GM12801 (cell line): Measurements from ENCODE around the gene SLC49A4.

ENCODE experiments used
- CTCF ChIP-seq: IDR thresholded peaks from one replicate; pipeline ENCODE4 v1.5.1; 2011; ENCODE audit warnings: control low read depth; ENCODE audit not compliant: insufficient read length; ENCODE audit errors: extremely low read depth

The SLC49A4 gene

GRCh38 chr3:122882361-122882947 is 87.6 kb downstream of the SLC49A4 start:
- TF ChIP-seq CTCF = no peak

- no peak for TF ChIP-seq CTCF
Measured at GRCh38 chr3:122886251-122886650, 91.4 kb downstream of the SLC49A4 start.

GRCh38 chr3:122886946-122887345 is 92.1 kb downstream of the SLC49A4 start:
- TF ChIP-seq CTCF = no peak

GRCh38 chr3:122890077-122890719 is 95.3 kb downstream of the SLC49A4 start:
- TF ChIP-seq CTCF = no peak

- no peak for TF ChIP-seq CTCF
Measured at GRCh38 chr3:122890720-122891220, 95.9 kb downstream of the SLC49A4 start.

GRCh38 chr3:122892118-122892960 is 97.5 kb downstream of the SLC49A4 start:
- no peak for TF ChIP-seq CTCF

GRCh38 chr3:122893282-122893681 is 98.4 kb downstream of the SLC49A4 start:
- TF ChIP-seq CTCF = no peak
